Measurements from ENCODE around the gene RAPGEF2.
A peak's percentile ranks its signal among the peaks of the same experiment; 100 is the strongest.

The RAPGEF2 gene

GRCh38 chr4:159117564-159117963, 14.7 kb downstream of the RAPGEF2 start:
- Histone ChIP-seq H3K4me1 (ENCODE audit: control insufficient read depth, low read length) (peaks cover 31% of the 10 kb centered on the region), H4K20me1 (ENCODE audit: control insufficient read depth, insufficient read depth, low read depth, low read length) (no peaks in the 10 kb centered on the region), H3K36me3 (ENCODE audit: control insufficient read depth, low read length) (no peaks in the 10 kb centered on the region), H3K4me3 (ENCODE audit: low read length) (no peak overlapping the region), H3K9me3 (ENCODE audit: control insufficient read depth, insufficient read depth, low read length) (peaks cover 4% of the 10 kb centered on the region), H3K4me2 (ENCODE audit: low read length) (peak overlapping the region; percentile 10; the same call in 1 of the 2 replicates), H3K9me2 (replicated peaks; ENCODE audit: control insufficient read depth, low read length) (no peaks in the 10 kb centered on the region), H3K27ac (ENCODE audit: low read depth, low read length) (no peak overlapping the region), H3K27me3 (ENCODE audit: control insufficient read depth, low read length) (no peaks in the 10 kb centered on the region), H3F3A (ENCODE audit: control insufficient read depth, insufficient read depth) (peaks cover 8% of the 10 kb centered on the region), H3K79me2 (ENCODE audit: control insufficient read depth, low read length) (peaks cover 35% of the 10 kb centered on the region)
- TF ChIP-seq CTCF (IDR thresholded peaks at IDR 0.05; ENCODE audit: low read depth, low read length, poor library complexity, severe bottlenecking), result no peak
- TF ChIP-seq EZH2phosphoT487 (IDR thresholded peaks at IDR 0.05; ENCODE audit: borderline replicate concordance, low read length), result no peak

- H3K79me2 ChIP-seq (ENCODE audit: control insufficient read depth, low read length), result peaks cover 31% of the 10 kb centered on the region
- peak overlapping the region; percentile 10; the same call in 1 of the 2 replicates for H3K4me2 ChIP-seq (ENCODE audit: low read length)
These were observed 15.1 kb downstream of the RAPGEF2 start for GRCh38 chr4:159117968-159118367.

GRCh38 chr4:159121371-159121770, 18.5 kb downstream of the RAPGEF2 start:
- Histone ChIP-seq H3K27ac (ENCODE audit: low read depth, low read length) (no peak overlapping the region), H3K27me3 (ENCODE audit: control insufficient read depth, low read length) (no peaks in the 10 kb centered on the region), H3K9me3 (ENCODE audit: control insufficient read depth, insufficient read depth, low read length) (no peaks in the 10 kb centered on the region), H3F3A (ENCODE audit: control insufficient read depth, insufficient read depth) (peaks cover 8% of the 10 kb centered on the region), H3K36me3 (ENCODE audit: control insufficient read depth, low read length) (no peaks in the 10 kb centered on the region), H3K4me3 (ENCODE audit: low read length) (no peak overlapping the region), H4K20me1 (ENCODE audit: control insufficient read depth, insufficient read depth, low read depth, low read length) (no peaks in the 10 kb centered on the region), H3K9me2 (replicated peaks; ENCODE audit: control insufficient read depth, low read length) (no peaks in the 10 kb centered on the region), H3K4me1 (ENCODE audit: control insufficient read depth, low read length) (peaks cover 56% of the 10 kb centered on the region), H3K4me2 (ENCODE audit: low read length) (no peak overlapping the region), H3K79me2 (ENCODE audit: control insufficient read depth, low read length) (peaks cover 56% of the 10 kb centered on the region)
- TF ChIP-seq EZH2phosphoT487 (IDR thresholded peaks at IDR 0.05; ENCODE audit: borderline replicate concordance, low read length), result no peak
- TF ChIP-seq CTCF (IDR thresholded peaks at IDR 0.05; ENCODE audit: low read depth, low read length, poor library complexity, severe bottlenecking), result no peak

More at GRCh38 chr4:159117968-159118367, 15.1 kb downstream of the RAPGEF2 start:
- H3K27me3 ChIP-seq (ENCODE audit: control insufficient read depth, low read length), result no peaks in the 10 kb centered on the region
- H4K20me1 ChIP-seq (ENCODE audit: control insufficient read depth, insufficient read depth, low read depth, low read length), result no peaks in the 10 kb centered on the region
- H3K27ac ChIP-seq (ENCODE audit: low read depth, low read length), result no peak overlapping the region
- TF ChIP-seq EZH2phosphoT487 (IDR thresholded peaks at IDR 0.05; ENCODE audit: borderline replicate concordance, low read length) (no peak), CTCF (IDR thresholded peaks at IDR 0.05; ENCODE audit: low read depth, low read length, poor library complexity, severe bottlenecking) (no peak)
- no peaks in the 10 kb centered on the region for H3K36me3 ChIP-seq (ENCODE audit: control insufficient read depth, low read length)
- peaks cover 8% of the 10 kb centered on the region for H3F3A ChIP-seq (ENCODE audit: control insufficient read depth, insufficient read depth)
- H3K9me2 ChIP-seq (replicated peaks; ENCODE audit: control insufficient read depth, low read length), result no peaks in the 10 kb centered on the region
- peaks cover 35% of the 10 kb centered on the region for H3K4me1 ChIP-seq (ENCODE audit: control insufficient read depth, low read length)
- H3K4me3 ChIP-seq (ENCODE audit: low read length), result no peak overlapping the region
- H3K9me3 ChIP-seq (ENCODE audit: control insufficient read depth, insufficient read depth, low read length), result peaks cover 4% of the 10 kb centered on the region
